H1 (cell line): ENCODE measurements around the gene TOP3B. TPM values are rescaled to one million over a fixed set of nuclear protein-coding genes. Genes with fewer than 3 reads are reported as not detected.

Experiments used
- CTCF ChIA-PET: fragments of 300-600 bp; sonication (Branson Sonifier 250); formaldehyde crosslinking; loops from one replicate; lab custom pipeline; 2021; ENCODE audit not compliant: partially characterized antibody; lab: Charles Lee
- POLR2A ChIA-PET: fragments of 300-600 bp; sonication (Branson Sonifier 250); formaldehyde crosslinking; loops from one replicate; lab custom pipeline; 2021; ENCODE audit warnings: inconsistent platforms; ENCODE audit not compliant: partially characterized antibody; lab: Charles Lee
- DNase-seq, 2 experiments: peaks; one replicate each; pipeline versions ENCODE4 v3.0.0 to v3.0.0-alpha.2; 2010 to 2022; ENCODE audit warnings: low spot score in 2 of 2, low read depth in 1 of 2, mixed read lengths in 1 of 2
- FAIRE-seq: peaks from 2 replicates; lab custom pipeline; 2011; peaks lifted over from hg19 to GRCh38; lab: Jason Lieb, UNC
- H2AFZ ChIP-seq: 2 replicates; pipeline ENCODE4 v1.8.1; 2012; ENCODE audit warnings: low read length, inconsistent platforms
- H2AK5ac ChIP-seq: 2 replicates; pipeline ENCODE4 v1.6.1; 2013; ENCODE audit warnings: low read depth, low read length
- H2BK120ac ChIP-seq: replicated peaks from 2 replicates; pipeline ENCODE3; 2013; ENCODE audit warnings: low read depth, low read length, inconsistent platforms
- H2BK12ac ChIP-seq: 2 replicates; pipeline ENCODE4 v1.6.1; 2013; ENCODE audit warnings: low read depth, low read length
- H2BK15ac ChIP-seq: 2 replicates; pipeline ENCODE4 v1.6.1; 2013; ENCODE audit warnings: low read length
- H2BK20ac ChIP-seq: 2 replicates; pipeline ENCODE4 v1.6.1; 2013; ENCODE audit warnings: low read length
- H2BK5ac ChIP-seq: 2 replicates; pipeline ENCODE4 v1.6.1; 2013; ENCODE audit warnings: low read depth, low read length
- H3K14ac ChIP-seq: 2 replicates; pipeline ENCODE4 v1.6.1; 2013; ENCODE audit warnings: inconsistent platforms; ENCODE audit not compliant: insufficient read length
- H3K18ac ChIP-seq: 2 replicates; pipeline ENCODE4 v1.6.1; 2013; ENCODE audit warnings: low read length; ENCODE audit errors: extremely low read depth
- H3K23ac ChIP-seq: 2 replicates; pipeline ENCODE4 v1.6.1; 2013; ENCODE audit warnings: inconsistent platforms; ENCODE audit not compliant: insufficient read length
- H3K23me2 ChIP-seq: 2 replicates; pipeline ENCODE4 v1.6.1; 2013; ENCODE audit warnings: low read depth, low read length
- H3K27ac ChIP-seq: 2 replicates; pipeline ENCODE4 v1.6.1; 2011; ENCODE audit warnings: low read depth, low read length, inconsistent platforms
- H3K27me3 ChIP-seq, 4 experiments: replicated peaks in 1 of 4; 1 replicate in 1 of 4; 2 replicates in 3 of 4; pipeline versions ENCODE4 v1.6.1 to v1.8.1; 2011 to 2013; ENCODE audit warnings: low read length in 3 of 4, mild to moderate bottlenecking in 3 of 4, inconsistent platforms in 2 of 4, mixed read lengths in 2 of 4, moderate library complexity in 1 of 4; ENCODE audit not compliant: control insufficient read depth in 3 of 4, insufficient read depth in 3 of 4; ENCODE audit errors: extremely low read depth in 1 of 4
- H3K36me3 ChIP-seq, 4 experiments: 2 replicates each; pipeline versions ENCODE4 v1.6.1 to v1.8.1; 2011 to 2013; ENCODE audit warnings: mild to moderate bottlenecking in 4 of 4, low read length in 3 of 4, moderate library complexity in 2 of 4, control low read depth in 1 of 4, inconsistent platforms in 1 of 4; ENCODE audit not compliant: insufficient read depth in 4 of 4, control insufficient read depth in 2 of 4
- H3K4ac ChIP-seq: replicated peaks from 2 replicates; pipeline ENCODE3; 2013; ENCODE audit warnings: low read length, low read depth, mixed read lengths, inconsistent platforms; ENCODE audit not compliant: insufficient read length
- H3K4me1 ChIP-seq, 4 experiments: replicated peaks in 1 of 4; 1 replicate in 1 of 4; 2 replicates in 3 of 4; pipeline versions ENCODE4 v1.6.1 to v1.8.1; 2011 to 2013; ENCODE audit warnings: low read length in 3 of 4, inconsistent platforms in 2 of 4, mixed read lengths in 1 of 4; ENCODE audit not compliant: insufficient read depth in 4 of 4, control insufficient read depth in 3 of 4
- H3K4me2 ChIP-seq, 2 experiments: 2 replicates each; pipeline versions ENCODE4 v1.6.1 to v1.8.1; 2011 to 2013; ENCODE audit warnings: low read depth in 2 of 2, low read length in 2 of 2, control low read depth in 1 of 2, inconsistent platforms in 1 of 2, mild to moderate bottlenecking in 1 of 2; ENCODE audit not compliant: insufficient read depth in 1 of 2
- H3K4me3 ChIP-seq, 4 experiments: fragments of 200-600, 300-600 bp in 1 of 4; sonication (generic), shearing (Covaris generic), sonication (Bioruptor Twin) in 1 of 4; 2 replicates each; pipeline versions ENCODE4 v1.5.1 to v1.8.1; 2011 to 2016; ENCODE audit warnings: low read length in 4 of 4, low read depth in 3 of 4, control low read depth in 2 of 4, inconsistent platforms in 2 of 4, mild to moderate bottlenecking in 2 of 4, mixed read lengths in 1 of 4, moderate library complexity in 1 of 4; ENCODE audit not compliant: insufficient read depth in 2 of 4; ENCODE audit errors: extremely low read depth in 1 of 4
- H3K56ac ChIP-seq: replicated peaks from 2 replicates; pipeline ENCODE3; 2013; ENCODE audit warnings: low read depth, mild to moderate bottlenecking, mixed read lengths, low read length, inconsistent platforms; ENCODE audit not compliant: insufficient read length
- H3K79me1 ChIP-seq: 2 replicates; pipeline ENCODE4 v1.6.1; 2013; ENCODE audit warnings: low read depth, low read length, control low read depth
- H3K79me2 ChIP-seq, 2 experiments: 2 replicates each; pipeline versions ENCODE4 v1.6.1 to v1.8.1; 2012 to 2013; ENCODE audit warnings: low read length in 2 of 2, mild to moderate bottlenecking in 2 of 2, inconsistent platforms in 1 of 2; ENCODE audit not compliant: insufficient read depth in 2 of 2, control insufficient read depth in 1 of 2
- H3K9ac ChIP-seq, 4 experiments: replicated peaks in 1 of 4; 1 replicate in 1 of 4; 2 replicates in 3 of 4; pipeline versions ENCODE4 v1.6.1 to v1.8.1; 2011 to 2013; ENCODE audit warnings: low read depth in 3 of 4, low read length in 3 of 4, control low read depth in 2 of 4, mild to moderate bottlenecking in 2 of 4, moderate library complexity in 2 of 4, inconsistent platforms in 1 of 4; ENCODE audit errors: extremely low read depth in 1 of 4
- H3K9me3 ChIP-seq, 2 experiments: 2 replicates each; pipeline versions ENCODE4 v1.6.1 to v1.8.1; 2012 to 2013; ENCODE audit warnings: mild to moderate bottlenecking in 2 of 2, moderate library complexity in 2 of 2, control low read depth in 1 of 2, inconsistent platforms in 1 of 2, low read depth in 1 of 2, low read length in 1 of 2, mixed read lengths in 1 of 2; ENCODE audit not compliant: insufficient read depth in 2 of 2
- H4K20me1 ChIP-seq, 2 experiments: replicated peaks in 1 of 2; 2 replicates each; pipeline versions ENCODE3 to v1.8.1; 2011 to 2013; ENCODE audit warnings: inconsistent platforms in 2 of 2, low read length in 2 of 2, mild to moderate bottlenecking in 1 of 2; ENCODE audit not compliant: insufficient read depth in 2 of 2, control insufficient read depth in 1 of 2
- H4K5ac ChIP-seq: 2 replicates; pipeline ENCODE4 v1.6.1; 2013; ENCODE audit warnings: low read length, low read depth, mixed read lengths, inconsistent platforms; ENCODE audit not compliant: insufficient read length
- H4K8ac ChIP-seq: 2 replicates; pipeline ENCODE4 v1.8.0; 2013; ENCODE audit warnings: mild to moderate bottlenecking, moderate library complexity, low read length, inconsistent platforms; ENCODE audit not compliant: insufficient read depth; ENCODE audit errors: extremely low read depth
- H4K91ac ChIP-seq: replicated peaks from 2 replicates; pipeline ENCODE3; 2013; ENCODE audit warnings: low read length, mixed read lengths, inconsistent platforms; ENCODE audit not compliant: insufficient read length
- ASH2L ChIP-seq: fragments of 200-600, 300-600 bp; sonication (generic); IDR thresholded peaks from one replicate; pipeline ENCODE4 v1.7.1; 2017; ENCODE audit warnings: low read length
- CBX8 ChIP-seq: fragments of 300-800, 300-1000 bp; sonication (generic); IDR thresholded peaks from 2 replicates; pipeline ENCODE4 v1.7.1; 2016; ENCODE audit warnings: low read depth, low read length, borderline replicate concordance
- CHD1 ChIP-seq: IDR thresholded peaks from 2 replicates; pipeline ENCODE4 v1.6.1; 2012; ENCODE audit warnings: low read depth, low read length, improper control_type of control experiment
- CTBP2 ChIP-seq: IDR thresholded peaks from 2 replicates; pipeline ENCODE4 v1.7.0; 2011; ENCODE audit warnings: borderline replicate concordance, mild to moderate bottlenecking, moderate library complexity, mixed read lengths, low read length; ENCODE audit not compliant: insufficient read depth, insufficient read length
- EP300 ChIP-seq, 2 experiments: IDR thresholded peaks; 1 replicate in 1 of 2; 2 replicates in 1 of 2; pipeline ENCODE4 v1.6.1; 2011 to 2012; ENCODE audit warnings: low read depth in 2 of 2, low read length in 2 of 2, mild to moderate bottlenecking in 2 of 2, borderline replicate concordance in 1 of 2, inconsistent platforms in 1 of 2, moderate library complexity in 1 of 2
- JUN ChIP-seq: IDR thresholded peaks from 2 replicates; pipeline ENCODE4 v1.6.1; 2011; ENCODE audit warnings: low read depth, mild to moderate bottlenecking, improper control_type of control experiment, low read length
- PHF8 ChIP-seq: fragments of 200-600 bp; sonication (generic); conservative IDR thresholded peaks from 2 replicates; pipeline ENCODE4 v1.7.1; 2012; ENCODE audit warnings: low read depth, mild to moderate bottlenecking, inconsistent platforms, low read length, moderate library complexity
- POLR2AphosphoS5 ChIP-seq: IDR thresholded peaks from 2 replicates; pipeline ENCODE4 v1.6.1; 2011; ENCODE audit warnings: low read depth, low read length
- SAP30 ChIP-seq: fragments of 300-600 bp; sonication (generic); IDR thresholded peaks from 2 replicates; pipeline ENCODE4 v1.7.1; 2012; ENCODE audit warnings: low read length, moderate library complexity, mild to moderate bottlenecking, inconsistent platforms; ENCODE audit not compliant: insufficient read depth, insufficient replicate concordance
- SIRT6 ChIP-seq: IDR thresholded peaks from one replicate; pipeline ENCODE4 v1.7.1; 2012; ENCODE audit warnings: low read length, inconsistent platforms
- TCF12 ChIP-seq: IDR thresholded peaks from 2 replicates; pipeline ENCODE4 v1.6.1; 2011; ENCODE audit warnings: low read depth, mild to moderate bottlenecking, low read length
- TEAD4 ChIP-seq: IDR thresholded peaks from 2 replicates; pipeline ENCODE4 v1.6.1; 2012; ENCODE audit warnings: low read depth, low read length, inconsistent platforms, mixed read lengths
- YY1 ChIP-seq: IDR thresholded peaks from 2 replicates; pipeline ENCODE4 v1.6.1; 2011; ENCODE audit warnings: low read depth, mild to moderate bottlenecking, low read length
- WGBS, 2 experiments: shearing (Covaris generic) in 1 of 2; methylation state at CpG; one replicate each; pipeline versions ENCODE4 v1.1.6 to v1.1.7; 2013 to 2015; ENCODE audit warnings: low lambda C conversion rate in 2 of 2, mixed read lengths in 2 of 2, inconsistent platforms in 1 of 2, low coverage in 1 of 2, missing lambda C conversion rate in 1 of 2; ENCODE audit not compliant: insufficient replicate concordance in 2 of 2, insufficient coverage in 1 of 2, insufficient read length in 1 of 2; ENCODE audit errors: extremely low coverage in 1 of 2, missing lambda C conversion rate in 1 of 2; 5-methylcytosine and 5-hydroxymethylcytosine counted together
- polyA plus RNA-seq, 7 experiments: library from polyadenylated mRNA; depleted of rRNA in 3 of 7; stranded (reverse) in 5 of 7; unstranded in 2 of 7; fragments of >200 nt in 5 of 7; fragments of 200-250 nt in 2 of 7; gene quantifications; 1 replicate in 5 of 7; 2 replicates in 1 of 7; 4 replicates in 1 of 7; pipeline versions ENCODE4 v1.2.1 to v1.2.3, GENCODE V29; 2011 to 2013; ENCODE audit warnings: missing spikeins in 2 of 7, mixed read lengths in 2 of 7
- total RNA-seq: library from RNA; stranded (reverse); fragmentation: NEBNext Ultra II Directional; extraction: Animal tissue kit (Norgen Biotek cat#: 25700); gene quantifications from 2 replicates; pipeline ENCODE4 v1.2.1, GENCODE V29; 2021

TOP3B gene
- total and polyA plus RNA-seq, 2 of the 8 experiments (the other 6 are each of a cell fraction or from before 2014, with no cell fraction given): 30.4 to 52.8 TPM

- Histone ChIP-seq H3K36me3 (peaks cover 0 to 1% (median under 1%) of the 10 kb centered on the region in 4 experiments; a peak in 5 of 8 replicates), H3K23me2 (0 out of 2 replicates have a peak, but pooled peaks cover 3% of the 10 kb centered on the region), H2BK20ac (no peak overlapping the region), H3K18ac (no peak overlapping the region), H3K79me2 (peaks cover 0 to 11% of the 10 kb centered on the region in 2 experiments), H3K4me2 (no peak overlapping the region), H3K4me1 (peaks cover 0 to 2% (median 0%) of the 10 kb centered on the region in 4 experiments; a peak in 2 of 7 replicates), H3K23ac (no peak overlapping the region), H3K79me1 (peaks cover 15% of the 10 kb centered on the region), H4K8ac (0 out of 2 replicates have a peak overlapping the region, but pooled peaks have one; percentile 23), H3K4ac (no peak overlapping the region), H2BK15ac (no peak overlapping the region), H2AFZ (no peak overlapping the region), H2BK120ac (no peak overlapping the region), H3K9me3 (no peaks in the 10 kb centered on the region), H3K27me3 (peaks cover 2 to 9% (median 8%) of the 10 kb centered on the region in 4 experiments; a peak in 5 of 7 replicates), H3K9ac (no peak overlapping the region), H2BK12ac (no peak overlapping the region), H2BK5ac (no peak overlapping the region), H4K20me1 (peaks cover 6 to 25% of the 10 kb centered on the region in 2 experiments), H3K27ac (no peak overlapping the region), H3K4me3 (no peak overlapping the region), H3K56ac (no peak overlapping the region), H4K91ac (no peak overlapping the region), H4K5ac (no peak overlapping the region), H3K14ac (no peak overlapping the region), H2AK5ac (no peak overlapping the region)
- DNase-seq (no peak), FAIRE-seq (no peak)
- ChIA-PET CTCF (interaction anchor here (2.3 to 5.6 kb wide), 2 partner anchors 9 to 27 kb away, joined by 9 to 47 read pairs; partner anchors contain the start of gene PPM1F), POLR2A (interaction anchor here (2.9 to 3.9 kb wide), 3 partner anchors 9 to 16 kb away, joined by 17 to 19 read pairs (median 19); no protein-coding TSS in a partner anchor)
- 88% methylated on average over 7 of the region's 7 CpGs; no CpG with 5 or more reads in 1 of the 2 experiments for WGBS, 2 experiments
- TF ChIP-seq PHF8 (no peak), CHD1 (no peak), CTBP2 (no peak), TCF12 (no peak), ASH2L (no peak), EP300 (IDR thresholded peaks at IDR 0.05; ENCODE audit: borderline replicate concordance in 1 of 2, low read depth in 2 of 2, low read length in 2 of 2) (no peak), JUN (no peak), SIRT6 (no peak), CBX8 (no peak), SAP30 (no peak), YY1 (no peak), TEAD4 (no peak), POLR2AphosphoS5 (no peak)
These were observed 2.0 kb downstream of the TOP3B start for GRCh38 chr22:21980547-21980946.
